ENCODE results near the gene SEC22A. TPM values are rescaled to one million over a fixed set of nuclear protein-coding genes. Genes with fewer than 3 reads are reported as not detected.

The SEC22A gene
- total RNA-seq, 4 donors from 2014 or later = 20.6 to 36.4 (median 28.0) TPM

- Histone ChIP-seq H3K27ac (no peak overlapping the region), H3K4me1 (no peaks in the 10 kb centered on the region), H3K36me3 (no peaks in the 10 kb centered on the region), H3K9me3 (no peaks in the 10 kb centered on the region), H3K4me3 (no peak overlapping the region), H3K27me3 (peaks cover 0 to 10% (median 0%) of the 10 kb centered on the region in 4 donors)
- 73 to 88% methylated on average over 4 to 9 of the region's 11 CpGs for WGBS, 2 donors
- intact Hi-C loops (cut with DNase I) = loop anchor here (10.0 kb wide), 1 partner anchor 232 kb away; no protein-coding TSS in a partner anchor
- TF ChIP-seq CTCF (IDR thresholded peaks at IDR 0.05) (no peak), POLR2A (IDR thresholded peaks at IDR 0.05) (no peak)
- no peak for DNase-seq
These were observed 121.1 kb downstream of the SEC22A start for GRCh38 chr3:123322866-123323265.

Other genes with a start within 250 kb of the SEC22A start
- gene SEMA5B, start 174.2 kb upstream of the SEC22A start, total RNA-seq = under 1 TPM in 3 of 4 donors, not detected in 1; 0.13 to 0.21 (median 0.19) TPM
- gene PDIA5, start 134.9 kb upstream of the SEC22A start, total RNA-seq = 10 to 100 TPM in 3 of 4 donors, 1 to 10 TPM in 1; 3.9 to 13.0 (median 12.0) TPM
- gene ADCY5, start 247.1 kb downstream of the SEC22A start, total RNA-seq = 10 to 100 TPM in 1 of 4 donors, 1 to 10 TPM in 2, under 1 TPM in 1; 0.72 to 17.4 (median 5.3) TPM